Right atrium auricular region (tissue), 2 donors: ENCODE data around the gene MMP25. TPM values are rescaled to one million over a fixed set of nuclear protein-coding genes. Genes with fewer than 3 reads are reported as not detected.

Experiments used
- DNase-seq: peaks from one replicate; pipeline ENCODE4 v3.0.0-alpha.2; 2019; ENCODE audit warnings: low spot score
- H3K27ac ChIP-seq, 2 donors: fragments of 200-600 bp; sonication (generic); 1 replicate in 1 of 2; 2 replicates in 1 of 2; pipeline ENCODE4 v1.5.1; 2016 to 2019
- H3K27me3 ChIP-seq, 2 donors: fragments of 200-600 bp; sonication (generic); one replicate each; pipeline versions ENCODE4 v1.5.1 to v1.6.0; 2017 to 2019
- H3K36me3 ChIP-seq: fragments of 200-600 bp; sonication (generic); one replicate; pipeline ENCODE4 v1.5.1; 2016
- H3K4me1 ChIP-seq, 2 donors: fragments of 200-600 bp; sonication (generic); one replicate each; pipeline versions ENCODE4 v1.5.1 to v1.6.0; 2017 to 2019
- H3K4me3 ChIP-seq, 2 donors: fragments of 200-600 bp; sonication (generic); 1 replicate in 1 of 2; 2 replicates in 1 of 2; pipeline ENCODE4 v1.5.1; 2017 to 2019; ENCODE audit warnings: mild to moderate bottlenecking in 1 of 2, moderate library complexity in 1 of 2
- H3K9me3 ChIP-seq, 2 donors: fragments of 200-600 bp; sonication (generic); one replicate each; pipeline ENCODE4 v1.5.1; 2019
- total RNA-seq, 2 donors: library from RNA; depleted of rRNA; stranded (reverse); fragments of >200 nt; gene quantifications; one replicate each; pipeline ENCODE4 v1.1.0, GENCODE V29; 2016
- TF ChIP-seq, protein P1 (sequence below), 2 donors: fragments of 200-600 bp; sonication (generic); IDR thresholded peaks; one replicate each; pipeline ENCODE4 v1.5.1; 2019; ENCODE audit warnings: antibody characterized with exemption in 2 of 2

Gene MMP25
- total RNA-seq, 2 donors from 2014 or later: 0.30 to 1.7 TPM

DNA sequence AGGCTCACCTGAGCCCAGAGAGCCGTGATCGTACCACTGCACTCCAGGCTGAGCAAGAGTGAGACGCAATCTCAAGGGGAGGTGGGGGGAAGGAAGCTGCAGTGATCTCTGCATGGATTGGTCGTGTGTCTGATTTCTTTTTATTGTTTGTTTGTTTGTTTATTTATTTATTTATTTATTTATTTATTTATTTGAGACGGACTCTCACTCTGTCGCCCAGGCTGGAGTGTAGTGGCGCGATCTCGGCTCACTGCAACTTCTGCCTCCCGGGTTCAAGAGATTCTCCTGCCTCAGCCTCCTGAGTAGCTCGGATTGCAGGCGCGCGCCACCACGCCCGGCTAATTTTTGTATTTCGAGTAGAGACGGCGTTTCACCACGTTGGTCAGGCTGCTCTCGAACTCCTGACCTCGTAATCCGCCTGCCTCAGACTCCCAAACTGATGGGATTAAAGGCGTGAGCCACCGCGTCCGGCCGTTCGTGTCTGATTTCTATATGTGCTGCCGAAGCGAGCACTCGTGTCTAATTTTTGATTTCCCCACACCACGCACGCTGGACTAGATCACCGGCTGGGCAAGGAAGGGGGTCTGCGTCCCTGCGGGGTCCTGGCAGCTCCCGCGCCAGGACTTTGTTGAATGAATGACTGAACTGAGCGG, 26.6 kb upstream of the MMP25 start:
- Histone ChIP-seq H3K9me3 (no peaks in the 10 kb centered on the region), H3K36me3 (no peaks in the 10 kb centered on the region), H3K4me3 (peak overlapping the region; percentile 74 to 94), H3K27me3 (peaks cover 0 to 11% of the 10 kb centered on the region in 2 donors), H3K4me1 (peaks cover 0 to 51% of the 10 kb centered on the region in 2 donors), H3K27ac (peak overlapping the region in 1 of 2 donors; percentile 99)
- DNase-seq: no peak
- TF ChIP-seq, protein P1, sequence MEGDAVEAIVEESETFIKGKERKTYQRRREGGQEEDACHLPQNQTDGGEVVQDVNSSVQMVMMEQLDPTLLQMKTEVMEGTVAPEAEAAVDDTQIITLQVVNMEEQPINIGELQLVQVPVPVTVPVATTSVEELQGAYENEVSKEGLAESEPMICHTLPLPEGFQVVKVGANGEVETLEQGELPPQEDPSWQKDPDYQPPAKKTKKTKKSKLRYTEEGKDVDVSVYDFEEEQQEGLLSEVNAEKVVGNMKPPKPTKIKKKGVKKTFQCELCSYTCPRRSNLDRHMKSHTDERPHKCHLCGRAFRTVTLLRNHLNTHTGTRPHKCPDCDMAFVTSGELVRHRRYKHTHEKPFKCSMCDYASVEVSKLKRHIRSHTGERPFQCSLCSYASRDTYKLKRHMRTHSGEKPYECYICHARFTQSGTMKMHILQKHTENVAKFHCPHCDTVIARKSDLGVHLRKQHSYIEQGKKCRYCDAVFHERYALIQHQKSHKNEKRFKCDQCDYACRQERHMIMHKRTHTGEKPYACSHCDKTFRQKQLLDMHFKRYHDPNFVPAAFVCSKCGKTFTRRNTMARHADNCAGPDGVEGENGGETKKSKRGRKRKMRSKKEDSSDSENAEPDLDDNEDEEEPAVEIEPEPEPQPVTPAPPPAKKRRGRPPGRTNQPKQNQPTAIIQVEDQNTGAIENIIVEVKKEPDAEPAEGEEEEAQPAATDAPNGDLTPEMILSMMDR (IDR thresholded peaks at IDR 0.05): no peak

DNA sequence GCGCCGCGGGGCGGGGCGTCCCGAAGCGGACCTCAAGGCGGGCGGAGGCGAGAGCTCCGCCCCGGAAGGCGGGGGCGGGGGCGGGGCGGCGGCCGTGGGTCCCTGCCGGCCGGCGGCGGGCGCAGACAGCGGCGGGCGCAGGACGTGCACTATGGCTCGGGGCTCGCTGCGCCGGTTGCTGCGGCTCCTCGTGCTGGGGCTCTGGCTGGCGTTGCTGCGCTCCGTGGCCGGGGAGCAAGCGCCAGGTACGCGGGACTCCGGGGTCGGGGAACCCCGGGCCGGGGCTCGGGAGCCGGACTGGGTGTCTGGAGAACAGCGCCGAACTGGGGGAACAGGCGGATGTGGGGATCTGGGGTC, 26.1 kb upstream of the MMP25 start, which contains the start of gene TNFRSF12A:
Gene TNFRSF12A, plus strand, starts transcription at position 122 of the 357 bp plus-strand sequence. Its CDS starts 30 bp downstream, at position 152.
- Histone ChIP-seq H3K4me1 (peaks cover 0 to 56% of the 10 kb centered on the region in 2 donors), H3K9me3 (no peaks in the 10 kb centered on the region), H3K36me3 (no peaks in the 10 kb centered on the region), H3K27ac (peak within 1 kb of the TSS; percentile 95 to 99), H3K27me3 (peaks cover 0 to 11% of the 10 kb centered on the region in 2 donors), H3K4me3 (peak within 1 kb of the TSS; percentile 74 to 94)
- peak; percentile 86 for DNase-seq
- TF ChIP-seq, protein P1 (IDR thresholded peaks at IDR 0.05): peak in 1 of 2 donors; percentile 26

DNA sequence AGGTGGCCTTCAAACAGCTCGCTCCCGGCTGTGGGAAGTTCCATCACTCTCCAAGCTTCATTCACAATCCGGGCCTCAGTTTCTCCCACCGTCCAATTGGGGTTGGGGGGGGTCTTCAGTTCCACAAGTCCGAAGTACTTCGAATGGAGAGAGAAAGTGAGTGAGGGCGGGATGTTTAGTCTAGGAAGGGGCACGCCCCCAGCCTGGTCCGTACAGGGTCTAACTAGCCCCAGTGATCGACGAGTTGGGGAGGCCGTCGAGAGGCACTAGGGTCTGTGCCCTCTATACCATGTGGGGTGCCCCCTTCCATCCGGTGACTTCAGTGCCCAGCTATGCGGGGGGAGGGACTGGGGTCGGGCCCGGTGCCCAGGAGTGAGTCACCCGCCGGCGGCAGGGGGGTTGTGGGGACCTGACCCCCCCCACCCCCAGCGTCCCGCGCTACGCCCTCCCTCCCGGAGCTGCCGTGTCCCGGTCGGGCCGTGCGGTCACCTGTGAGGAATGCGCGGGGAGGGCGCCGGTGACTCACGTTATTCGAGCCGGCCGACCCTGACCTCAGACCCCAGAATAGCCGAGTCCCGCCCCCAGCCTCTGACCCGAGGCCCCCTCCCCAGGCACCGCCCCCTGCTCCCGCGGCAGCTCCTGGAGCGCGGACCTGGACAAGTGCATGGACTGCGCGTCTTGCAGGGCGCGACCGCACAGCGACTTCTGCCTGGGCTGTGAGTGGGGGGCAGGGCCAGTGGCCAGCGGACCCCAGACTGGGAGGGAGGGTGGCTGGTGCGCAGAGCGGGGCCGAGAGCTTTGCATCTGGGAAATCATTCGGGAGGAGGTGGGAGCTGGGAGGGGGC, 25.5 kb upstream of the MMP25 start:
- Histone ChIP-seq H3K4me1 (peaks cover 0 to 56% of the 10 kb centered on the region in 2 donors), H3K9me3 (no peaks in the 10 kb centered on the region), H3K36me3 (no peaks in the 10 kb centered on the region), H3K27ac (peak overlapping the region; percentile 95 to 99), H3K27me3 (peaks cover 0 to 11% of the 10 kb centered on the region in 2 donors), H3K4me3 (peak overlapping the region; percentile 74 to 94)
- peak; percentile 85 for DNase-seq
- TF ChIP-seq, protein P1 (IDR thresholded peaks at IDR 0.05): no peak

DNA sequence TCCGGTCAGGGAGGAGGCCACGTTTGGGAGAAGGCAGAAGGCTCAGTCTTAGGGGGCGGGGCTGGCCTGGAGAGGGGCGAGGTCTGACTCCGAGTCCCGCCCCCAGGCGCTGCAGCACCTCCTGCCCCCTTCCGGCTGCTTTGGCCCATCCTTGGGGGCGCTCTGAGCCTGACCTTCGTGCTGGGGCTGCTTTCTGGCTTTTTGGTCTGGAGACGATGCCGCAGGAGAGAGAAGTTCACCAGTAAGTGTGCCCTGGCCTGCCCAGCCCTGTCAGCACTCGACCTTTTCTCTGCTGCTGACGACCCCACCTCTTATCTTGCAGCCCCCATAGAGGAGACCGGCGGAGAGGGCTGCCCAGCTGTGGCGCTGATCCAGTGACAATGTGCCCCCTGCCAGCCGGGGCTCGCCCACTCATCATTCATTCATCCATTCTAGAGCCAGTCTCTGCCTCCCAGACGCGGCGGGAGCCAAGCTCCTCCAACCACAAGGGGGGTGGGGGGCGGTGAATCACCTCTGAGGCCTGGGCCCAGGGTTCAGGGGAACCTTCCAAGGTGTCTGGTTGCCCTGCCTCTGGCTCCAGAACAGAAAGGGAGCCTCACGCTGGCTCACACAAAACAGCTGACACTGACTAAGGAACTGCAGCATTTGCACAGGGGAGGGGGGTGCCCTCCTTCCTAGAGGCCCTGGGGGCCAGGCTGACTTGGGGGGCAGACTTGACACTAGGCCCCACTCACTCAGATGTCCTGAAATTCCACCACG, 24.7 kb upstream of the MMP25 start:
- Histone ChIP-seq H3K9me3 (no peaks in the 10 kb centered on the region), H3K27ac (peak overlapping the region; percentile 95 to 99), H3K4me3 (peak overlapping the region; percentile 74 to 94), H3K36me3 (peaks cover 5% of the 10 kb centered on the region), H3K27me3 (peaks cover 0 to 11% of the 10 kb centered on the region in 2 donors), H3K4me1 (peaks cover 0 to 56% of the 10 kb centered on the region in 2 donors)
- TF ChIP-seq, protein P1 (IDR thresholded peaks at IDR 0.05): peak in 1 of 2 donors; percentile 45
- DNase-seq: peak; percentile 80

DNA sequence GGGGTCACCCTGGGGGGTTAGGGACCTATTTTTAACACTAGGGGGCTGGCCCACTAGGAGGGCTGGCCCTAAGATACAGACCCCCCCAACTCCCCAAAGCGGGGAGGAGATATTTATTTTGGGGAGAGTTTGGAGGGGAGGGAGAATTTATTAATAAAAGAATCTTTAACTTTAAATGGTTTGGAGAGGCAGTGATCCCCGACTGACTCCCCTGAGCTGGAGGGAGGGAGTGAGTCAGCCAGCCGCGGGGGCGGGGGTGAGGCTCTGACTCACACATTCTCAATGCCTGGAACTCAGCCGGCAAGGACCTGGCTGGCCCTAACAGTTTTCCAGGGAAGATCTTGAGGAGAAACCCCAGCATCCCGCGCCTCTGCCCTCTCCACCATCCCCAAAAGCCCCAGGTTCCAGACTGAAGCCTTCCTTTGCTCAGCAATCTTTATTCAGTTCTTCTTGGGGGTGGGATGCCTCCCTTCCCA, 24.1 kb upstream of the MMP25 start:
- peak overlapping the region; percentile 74 to 94 for H3K4me3 ChIP-seq
- TF ChIP-seq, protein P1 (IDR thresholded peaks at IDR 0.05): no peak
- peaks cover 11% of the 10 kb centered on the region for H3K36me3 ChIP-seq
- peak overlapping the region; percentile 95 to 99 for H3K27ac ChIP-seq
- H3K27me3 ChIP-seq: peaks cover 0 to 11% of the 10 kb centered on the region in 2 donors
- DNase-seq: peak; percentile 97
- no peaks in the 10 kb centered on the region for H3K9me3 ChIP-seq
- peaks cover 0 to 56% of the 10 kb centered on the region in 2 donors for H3K4me1 ChIP-seq
